IMR-90 (cell line): Measurements from ENCODE around the gene TRIM28. TPM values are rescaled to one million over a fixed set of nuclear protein-coding genes. Genes with fewer than 3 reads are reported as not detected.

Experiments
- MAZ ChIP-seq: IDR thresholded peaks from 2 replicates; pipeline ENCODE4 v1.6.1; 2012; ENCODE audit warnings: low read depth, mild to moderate bottlenecking, low read length, improper control_type of control experiment, moderate library complexity, borderline replicate concordance
- RAD21 ChIP-seq: IDR thresholded peaks from 2 replicates; pipeline ENCODE4 v1.6.1; 2012; ENCODE audit warnings: low read length, improper control_type of control experiment
- RFX5 ChIP-seq: IDR thresholded peaks from 2 replicates; pipeline ENCODE4 v1.8.0; 2012; ENCODE audit warnings: low read depth, mild to moderate bottlenecking, low read length, moderate library complexity
- microRNA-seq, 2 experiments: library from miRNA; stranded (forward) in 1 of 2; unstranded in 1 of 2; fragments of 10-50 nt in 1 of 2; fragments of <30 nt in 1 of 2; gene quantifications in 1 of 2; microRNA quantifications in 1 of 2; one replicate each; pipeline versions ENCODE3 to v1.1.0; 2013 to 2020; ENCODE audit not compliant: insufficient read depth in 1 of 2, insufficient read length in 1 of 2, unreplicated experiment in 1 of 2
- polyA plus RNA-seq, 3 experiments: library from polyadenylated mRNA; depleted of rRNA; stranded (reverse); fragments of >200 nt; gene quantifications; 2 replicates each; pipeline ENCODE4 v1.2.3, GENCODE V29; 2012; ENCODE audit warnings: low replicate concordance in 1 of 3
- small RNA-seq, 5 experiments: library from RNA; depleted of rRNA; stranded (forward); fragments of <200 nt; gene quantifications; one replicate each; pipeline ENCODE3, GENCODE V24; 2012
- total RNA-seq: library from RNA; depleted of rRNA; stranded (reverse); fragments of >200 nt; gene quantifications from 2 replicates; pipeline ENCODE4 v1.2.3, GENCODE V29; 2012; rRNA removed
- TF ChIP-seq, protein P1 (sequence below): fragments of 150-350 bp; IDR thresholded peaks from 2 replicates; pipeline ENCODE4 v1.6.1; 2017; ENCODE audit warnings: mild to moderate bottlenecking, antibody characterized with exemption, low read length, low read depth

The TRIM28 gene
- total and polyA plus RNA-seq, 2 of the 4 experiments (the other 2 are of a cell fraction) = 349 to 465 TPM

DNA sequence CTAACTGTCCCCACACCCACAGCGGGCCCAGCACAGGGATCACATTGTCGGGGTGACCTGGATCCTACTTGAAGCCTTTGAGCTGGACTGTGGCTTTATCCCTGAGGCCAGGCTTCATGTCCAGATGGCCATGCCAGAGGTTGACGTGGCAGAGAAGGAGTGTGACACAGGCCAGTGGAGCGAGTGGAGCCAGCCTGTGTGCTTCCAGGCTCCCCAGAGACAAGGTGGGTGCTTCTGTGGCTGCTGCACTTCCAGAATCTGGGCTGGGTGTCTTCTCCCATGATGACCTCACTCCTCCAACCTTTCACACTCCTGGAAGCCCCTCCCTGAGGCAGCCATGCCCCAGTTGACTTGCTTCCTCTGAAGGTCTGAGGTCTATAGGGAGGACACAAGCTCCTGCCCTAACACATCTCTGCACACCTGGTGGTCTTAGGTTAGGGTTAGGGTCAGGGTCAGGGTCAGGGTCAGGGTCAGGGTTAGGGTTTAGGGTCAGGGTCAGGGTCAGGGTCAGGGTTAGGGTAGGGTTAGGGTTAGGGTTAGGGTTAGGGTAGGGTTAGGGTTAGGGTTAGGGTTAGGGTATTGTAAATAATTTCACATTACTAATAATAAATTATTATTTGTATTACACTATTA lies 42.4 kb downstream of the TRIM28 start (continued):
- TF ChIP-seq, protein P1, sequence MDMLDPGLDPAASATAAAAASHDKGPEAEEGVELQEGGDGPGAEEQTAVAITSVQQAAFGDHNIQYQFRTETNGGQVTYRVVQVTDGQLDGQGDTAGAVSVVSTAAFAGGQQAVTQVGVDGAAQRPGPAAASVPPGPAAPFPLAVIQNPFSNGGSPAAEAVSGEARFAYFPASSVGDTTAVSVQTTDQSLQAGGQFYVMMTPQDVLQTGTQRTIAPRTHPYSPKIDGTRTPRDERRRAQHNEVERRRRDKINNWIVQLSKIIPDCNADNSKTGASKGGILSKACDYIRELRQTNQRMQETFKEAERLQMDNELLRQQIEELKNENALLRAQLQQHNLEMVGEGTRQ = no peak
- TF ChIP-seq RAD21 (no peak), RFX5 (no peak), MAZ (no peak)

Small RNA genes lying within 50 kb of the gene (microRNA-seq; reads per million reads assigned to microRNA genes)
- 0.37 to 16.5 reads per million in 2 experiments for gene MIR6807 (ENCODE audit: insufficient read depth in 1 of 2, insufficient read length in 1 of 2, unreplicated experiment in 1 of 2)
- not detected for gene RN7SL525P (ENCODE audit: insufficient read depth, insufficient read length)

Small RNA genes lying within 50 kb of the gene (small RNA-seq; reads per million reads assigned to genes)
- gene MIR6807 (0 to 1.1 (median 0.04) reads per million in 5 experiments), gene RN7SL525P (0 to 0.04 (median 0) reads per million in 5 experiments)

Other genes with a start within 250 kb of the TRIM28 start
- gene ERVK3-1, start 238.7 kb upstream of the TRIM28 start, total RNA-seq = 30.8 and 33.0 TPM in 2 replicates
- 34.9 and 39.3 TPM in 2 replicates for gene ERVK3-1, start 238.7 kb upstream of the TRIM28 start, polyA plus RNA-seq (2012; rRNA removed)
- 1.9 and 2.5 TPM in 2 replicates for gene ZSCAN22, start 217.1 kb upstream of the TRIM28 start, total RNA-seq
- gene ZSCAN22, start 217.1 kb upstream of the TRIM28 start, polyA plus RNA-seq (2012; rRNA removed) = 1.8 and 2.2 TPM in 2 replicates
- 4.5 and 6.4 TPM in 2 replicates for gene A1BG, start 190.6 kb upstream of the TRIM28 start, total RNA-seq
- 54.5 and 65.7 TPM in 2 replicates for gene A1BG, start 190.6 kb upstream of the TRIM28 start, polyA plus RNA-seq (2012; rRNA removed)
- 0.18 and 0.56 TPM in 2 replicates for gene ZNF497, start 181.3 kb upstream of the TRIM28 start, total RNA-seq
- gene ZNF497, start 181.3 kb upstream of the TRIM28 start, polyA plus RNA-seq (2012; rRNA removed) = 0.24 and 0.27 TPM in 2 replicates
- 0.54 and 0.56 TPM in 2 replicates for gene ZNF837, start 163.0 kb upstream of the TRIM28 start, total RNA-seq
- gene ZNF837, start 163.0 kb upstream of the TRIM28 start, polyA plus RNA-seq (2012; rRNA removed) = 1.2 and 1.9 TPM in 2 replicates
- 3,811 and 5,858 TPM in 2 replicates for gene RPS5, start 156.8 kb upstream of the TRIM28 start, total RNA-seq
- 3,265 and 3,617 TPM in 2 replicates for gene RPS5, start 156.8 kb upstream of the TRIM28 start, polyA plus RNA-seq (2012; rRNA removed)
- not detected in 2 replicates for gene RNF225, start 148.4 kb upstream of the TRIM28 start, total RNA-seq
- 0.10 TPM in 1 of 2 replicates, not detected in the other for gene RNF225, start 148.4 kb upstream of the TRIM28 start, polyA plus RNA-seq (2012; rRNA removed)
- gene ZNF584, start 135.4 kb upstream of the TRIM28 start, total RNA-seq = 12.8 and 15.4 TPM in 2 replicates
- 11.6 and 12.4 TPM in 2 replicates for gene ZNF584, start 135.4 kb upstream of the TRIM28 start, polyA plus RNA-seq (2012; rRNA removed)
- 8.9 and 13.6 TPM in 2 replicates for gene ZNF132, start 103.9 kb upstream of the TRIM28 start, total RNA-seq
- 1.4 and 2.4 TPM in 2 replicates for gene ZNF132, start 103.9 kb upstream of the TRIM28 start, polyA plus RNA-seq (2012; rRNA removed)
- 3.3 and 4.1 TPM in 2 replicates for gene ZNF324B, start 92.4 kb upstream of the TRIM28 start, total RNA-seq
- gene ZNF324B, start 92.4 kb upstream of the TRIM28 start, polyA plus RNA-seq (2012; rRNA removed) = 2.8 and 3.5 TPM in 2 replicates
- gene ZNF324, start 77.0 kb upstream of the TRIM28 start, total RNA-seq = 6.6 and 6.9 TPM in 2 replicates
- 5.6 and 6.0 TPM in 2 replicates for gene ZNF324, start 77.0 kb upstream of the TRIM28 start, polyA plus RNA-seq (2012; rRNA removed)
- gene ZNF446, start 67.7 kb upstream of the TRIM28 start, total RNA-seq = 3.9 and 4.8 TPM in 2 replicates
- gene ZNF446, start 67.7 kb upstream of the TRIM28 start, polyA plus RNA-seq (2012; rRNA removed) = 6.9 and 7.5 TPM in 2 replicates
- gene SLC27A5, start 32.1 kb upstream of the TRIM28 start, total RNA-seq = 7.5 and 7.7 TPM in 2 replicates
- gene SLC27A5, start 32.1 kb upstream of the TRIM28 start, polyA plus RNA-seq (2012; rRNA removed) = 11.2 and 13.5 TPM in 2 replicates
- 1.4 TPM in 2 replicates for gene ZBTB45, start 24.3 kb upstream of the TRIM28 start, total RNA-seq
- 9.7 and 13.5 TPM in 2 replicates for gene ZBTB45, start 24.3 kb upstream of the TRIM28 start, polyA plus RNA-seq (2012; rRNA removed)
- 105 and 128 TPM in 2 replicates for gene CHMP2A, start 11.0 kb downstream of the TRIM28 start, total RNA-seq
- 183 and 202 TPM in 2 replicates for gene CHMP2A, start 11.0 kb downstream of the TRIM28 start, polyA plus RNA-seq (2012; rRNA removed)
- 55.9 and 63.0 TPM in 2 replicates for gene UBE2M, start 14.5 kb downstream of the TRIM28 start, total RNA-seq
- 66.6 and 72.5 TPM in 2 replicates for gene UBE2M, start 14.5 kb downstream of the TRIM28 start, polyA plus RNA-seq (2012; rRNA removed)
- 3.4 and 3.6 TPM in 2 replicates for gene MZF1, start 29.3 kb downstream of the TRIM28 start, total RNA-seq
- 15.0 and 17.1 TPM in 2 replicates for gene MZF1, start 29.3 kb downstream of the TRIM28 start, polyA plus RNA-seq (2012; rRNA removed)